Gastrocnemius medialis (tissue), 4 donors: ENCODE data around the gene LTBP1.

Experiments
- CTCF ChIP-seq, 5 experiments: fragments of 450-650 bp in 3 of 5; fragments of 200-600 bp in 2 of 5; sonication (generic) in 2 of 5; IDR thresholded peaks in 4 of 5; conservative IDR thresholded peaks in 1 of 5; 1 replicate in 4 of 5; 2 replicates in 1 of 5; pipeline ENCODE4 v1.5.1; 2016 to 2019; ENCODE audit warnings: antibody characterized with exemption in 5 of 5, mild to moderate bottlenecking in 3 of 5, moderate library complexity in 3 of 5
- POLR2A ChIP-seq, 2 donors: fragments of 450-650 bp; IDR thresholded peaks; one replicate each; pipeline ENCODE4 v1.6.1; 2017; ENCODE audit warnings: antibody characterized with exemption in 2 of 2, mild to moderate bottlenecking in 2 of 2, moderate library complexity in 2 of 2

- TF ChIP-seq CTCF (IDR thresholded peaks at IDR 0.05 in 4 of 5, conservative IDR thresholded peaks at IDR 0.05 in 1 of 5) (no peak), POLR2A (IDR thresholded peaks at IDR 0.05) (no peak)
Measured at GRCh38 chr2:33019796-33020195, 73.0 kb downstream of the LTBP1 start.
